OCI-LY7 (cell line): ENCODE data around the gene CTNND2. TPM values are rescaled to one million over a fixed set of nuclear protein-coding genes. Genes with fewer than 3 reads are reported as not detected.

Experiments
- BruUV-seq: library from RNA; stranded (reverse); fragments of 400-500 nt; replicated peaks from 2 replicates; lab custom pipeline; 2021; lab: Mats Ljungman, UMichigan
- CTCF ChIA-PET: fragments of 300-600 bp; sonication (Branson Sonifier 250); formaldehyde crosslinking; loops from one replicate; lab custom pipeline; 2022; ENCODE audit warnings: antibody characterized with exemption; ENCODE audit not compliant: unreplicated experiment; lab: Charles Lee
- POLR2A ChIA-PET: fragments of 300-600 bp; sonication (Branson Sonifier 250); formaldehyde crosslinking; loops from one replicate; lab custom pipeline; 2022; ENCODE audit warnings: antibody characterized with exemption; lab: Charles Lee
- DNase-seq: peaks from one replicate; pipeline ENCODE4 v3.0.0-alpha.2; 2015; ENCODE audit warnings: low spot score
- H2AFZ ChIP-seq: fragments of 200-600 bp; sonication (generic), shearing (Covaris generic); 2 replicates; pipeline ENCODE4 v1.6.1; 2014; ENCODE audit warnings: mild to moderate bottlenecking, antibody characterized with exemption, low read length, moderate library complexity
- H3K27ac ChIP-seq: fragments of 200-600 bp; sonication (generic); 2 replicates; pipeline ENCODE4 v1.5.1; 2014; ENCODE audit warnings: mixed run types, low read depth, mild to moderate bottlenecking, moderate library complexity, low read length, inconsistent platforms; ENCODE audit not compliant: poor library complexity, severe bottlenecking
- H3K36me3 ChIP-seq: fragments of 200-600 bp; sonication (generic); 2 replicates; pipeline ENCODE4 v1.6.1; 2014; ENCODE audit warnings: mild to moderate bottlenecking, antibody characterized with exemption, low read length, moderate library complexity, mixed read lengths; ENCODE audit not compliant: insufficient read depth
- H3K4me1 ChIP-seq: fragments of 200-600 bp; sonication (generic); 2 replicates; pipeline ENCODE4 v1.5.1; 2014; ENCODE audit warnings: mild to moderate bottlenecking, low read length; ENCODE audit not compliant: insufficient read depth, poor library complexity, severe bottlenecking
- H3K4me2 ChIP-seq: fragments of 200-600 bp; sonication (generic); 2 replicates; pipeline ENCODE4 v1.6.1; 2014; ENCODE audit warnings: mild to moderate bottlenecking, low read length
- H3K4me3 ChIP-seq: fragments of 200-600 bp; sonication (generic); 2 replicates; pipeline ENCODE4 v1.5.1; 2014; ENCODE audit warnings: mild to moderate bottlenecking, low read depth, low read length; ENCODE audit not compliant: poor library complexity, severe bottlenecking
- H3K79me2 ChIP-seq: fragments of 200-600 bp; sonication (generic); 2 replicates; pipeline ENCODE4 v1.6.1; 2016; ENCODE audit warnings: low read depth, mild to moderate bottlenecking, low read length, moderate library complexity, mixed read lengths; ENCODE audit not compliant: insufficient read depth
- H3K9me2 ChIP-seq: fragments of 200-600 bp; sonication (generic); 2 replicates; pipeline ENCODE4 v1.6.1; 2016; ENCODE audit warnings: mild to moderate bottlenecking, low read length, mixed read lengths; ENCODE audit not compliant: insufficient read depth
- H3K9me3 ChIP-seq: fragments of 200-600 bp; sonication (generic); 2 replicates; pipeline ENCODE4 v1.6.1; 2014; ENCODE audit warnings: mild to moderate bottlenecking, mixed run types, low read length, mixed read lengths
- H4K20me1 ChIP-seq: fragments of 200-600 bp; sonication (generic); 2 replicates; pipeline ENCODE4 v1.6.1; 2014; ENCODE audit warnings: mild to moderate bottlenecking, antibody characterized with exemption, low read length, moderate library complexity, mixed read lengths; ENCODE audit not compliant: insufficient read depth
- EZH2phosphoT487 ChIP-seq: fragments of 200-600 bp; sonication (generic); IDR thresholded peaks from 2 replicates; pipeline ENCODE4 v1.6.1; 2018; ENCODE audit warnings: low read depth, borderline replicate concordance, mild to moderate bottlenecking, mixed run types, antibody characterized with exemption, low read length, moderate library complexity, mixed read lengths
- intact Hi-C: fragments of 100-400 bp; cut with micrococcal nuclease; formaldehyde crosslinking; loops from one replicate; pipeline ENCODE4 v1.10.0; 2022; ENCODE audit not compliant: unreplicated experiment
- total RNA-seq, 2 experiments: library from RNA; depleted of rRNA in 1 of 2; stranded (reverse); fragments of >200 nt in 1 of 2; shearing (Covaris generic) in 1 of 2; gene quantifications; 2 replicates each; pipeline ENCODE4 v1.2.3, GENCODE V29; 2014 to 2022
- TF ChIP-seq, protein P1 (sequence below): fragments of 200-600 bp; sonication (generic); conservative IDR thresholded peaks from 2 replicates; pipeline ENCODE4 v1.5.1; 2014; ENCODE audit warnings: mild to moderate bottlenecking, antibody characterized with exemption, low read length, moderate library complexity, mixed read lengths

Gene CTNND2
- total RNA-seq, 2 experiments from 2014 or later: not detected

GRCh38 chr5:11261241-11261640 is 643.0 kb downstream of the CTNND2 start:
- Histone ChIP-seq H3K27ac (no peak overlapping the region), H3K9me3 (no peaks in the 10 kb centered on the region), H3K4me1 (no peaks in the 10 kb centered on the region), H3K36me3 (no peaks in the 10 kb centered on the region), H3K79me2 (no peaks in the 10 kb centered on the region), H4K20me1 (no peaks in the 10 kb centered on the region), H3K4me3 (no peak overlapping the region), H2AFZ (no peak overlapping the region), H3K9me2 (no peaks in the 10 kb centered on the region), H3K4me2 (no peak overlapping the region)
- POLR2A ChIA-PET: no interaction called here
- CTCF ChIA-PET: no interaction called here
- intact Hi-C loops: loop anchor here (10.0 kb wide), 1 partner anchor 234 kb away; no protein-coding TSS in a partner anchor
- no TSS peak for BruUV-seq
- TF ChIP-seq, protein P1, sequence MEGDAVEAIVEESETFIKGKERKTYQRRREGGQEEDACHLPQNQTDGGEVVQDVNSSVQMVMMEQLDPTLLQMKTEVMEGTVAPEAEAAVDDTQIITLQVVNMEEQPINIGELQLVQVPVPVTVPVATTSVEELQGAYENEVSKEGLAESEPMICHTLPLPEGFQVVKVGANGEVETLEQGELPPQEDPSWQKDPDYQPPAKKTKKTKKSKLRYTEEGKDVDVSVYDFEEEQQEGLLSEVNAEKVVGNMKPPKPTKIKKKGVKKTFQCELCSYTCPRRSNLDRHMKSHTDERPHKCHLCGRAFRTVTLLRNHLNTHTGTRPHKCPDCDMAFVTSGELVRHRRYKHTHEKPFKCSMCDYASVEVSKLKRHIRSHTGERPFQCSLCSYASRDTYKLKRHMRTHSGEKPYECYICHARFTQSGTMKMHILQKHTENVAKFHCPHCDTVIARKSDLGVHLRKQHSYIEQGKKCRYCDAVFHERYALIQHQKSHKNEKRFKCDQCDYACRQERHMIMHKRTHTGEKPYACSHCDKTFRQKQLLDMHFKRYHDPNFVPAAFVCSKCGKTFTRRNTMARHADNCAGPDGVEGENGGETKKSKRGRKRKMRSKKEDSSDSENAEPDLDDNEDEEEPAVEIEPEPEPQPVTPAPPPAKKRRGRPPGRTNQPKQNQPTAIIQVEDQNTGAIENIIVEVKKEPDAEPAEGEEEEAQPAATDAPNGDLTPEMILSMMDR: no peak
- TF ChIP-seq EZH2phosphoT487: no peak
- no peak for DNase-seq

- intact Hi-C loops: no loop called here
- BruUV-seq: no TSS peak
- no peak overlapping the region for H3K27ac ChIP-seq
- H3K4me2 ChIP-seq: no peak overlapping the region
- TF ChIP-seq EZH2phosphoT487: no peak
- TF ChIP-seq, protein P1: no peak
- no peak for DNase-seq
- H3K9me2 ChIP-seq: no peaks in the 10 kb centered on the region
- no peaks in the 10 kb centered on the region for H4K20me1 ChIP-seq
- no peaks in the 10 kb centered on the region for H3K79me2 ChIP-seq
- no peaks in the 10 kb centered on the region for H3K36me3 ChIP-seq
- ChIA-PET POLR2A (no interaction called here), CTCF (no interaction called here)
- H2AFZ ChIP-seq: no peak overlapping the region
- no peak overlapping the region for H3K4me3 ChIP-seq
- H3K9me3 ChIP-seq: no peaks in the 10 kb centered on the region
- H3K4me1 ChIP-seq: no peaks in the 10 kb centered on the region
These were observed 646.2 kb downstream of the CTNND2 start for GRCh38 chr5:11258001-11258400.

- CTCF ChIA-PET: no interaction called here
- H3K27ac ChIP-seq: no peak overlapping the region
- H3K4me3 ChIP-seq: no peak overlapping the region
- no peak for DNase-seq
- no peaks in the 10 kb centered on the region for H3K9me2 ChIP-seq
- no peaks in the 10 kb centered on the region for H3K9me3 ChIP-seq
- H3K36me3 ChIP-seq: no peaks in the 10 kb centered on the region
- BruUV-seq: no TSS peak
- no peaks in the 10 kb centered on the region for H4K20me1 ChIP-seq
- TF ChIP-seq, protein P1: no peak
- TF ChIP-seq EZH2phosphoT487: no peak
- H3K4me1 ChIP-seq: no peaks in the 10 kb centered on the region
- no peak overlapping the region for H3K4me2 ChIP-seq
- POLR2A ChIA-PET: no interaction called here
- H3K79me2 ChIP-seq: no peaks in the 10 kb centered on the region
- no peak overlapping the region for H2AFZ ChIP-seq
- intact Hi-C loops: no loop called here
These were observed 651.7 kb downstream of the CTNND2 start for GRCh38 chr5:11252523-11252922.
